Heart right ventricle (tissue), 16 donors: Measurements from ENCODE around the gene SREBF2. TPM values are rescaled to one million over a fixed set of nuclear protein-coding genes. Genes with fewer than 3 reads are reported as not detected.
A peak's percentile ranks its signal among the peaks of the same experiment; 100 is the strongest.

ENCODE experiments used
- ATAC-seq, 8 donors: fragments of 200-7000 bp; cut with Tn5 transposase; one replicate each; pipeline ENCODE4 v1.9.1; 2020; ENCODE audit warnings: mild to moderate bottlenecking in 8 of 8, moderate library complexity in 8 of 8, moderate number of reproducible peaks in 1 of 8
- DNase-seq, 2 donors: peaks; one replicate each; pipeline ENCODE4 v3.0.0-alpha.2; 2020
- H3K27ac ChIP-seq, 10 donors: fragments of 200-600 bp; sonication (generic) in 2 of 10; one replicate each; pipeline versions ENCODE4 v1.5.0 to v1.8.0; 2020 to 2022; ENCODE audit warnings: mild to moderate bottlenecking in 3 of 10
- H3K27me3 ChIP-seq, 7 donors: fragments of 200-600 bp; one replicate each; pipeline ENCODE4 v1.8.0; 2021 to 2022; ENCODE audit warnings: mild to moderate bottlenecking in 2 of 7
- H3K36me3 ChIP-seq, 9 donors: fragments of 200-600 bp; sonication (generic) in 1 of 9; one replicate each; pipeline versions ENCODE4 v1.5.0 to v1.8.0; 2020 to 2022; ENCODE audit warnings: mild to moderate bottlenecking in 2 of 9
- H3K4me1 ChIP-seq, 9 donors: fragments of 200-600 bp; sonication (generic) in 1 of 9; one replicate each; pipeline versions ENCODE4 v1.5.0 to v1.8.0; 2020 to 2022; ENCODE audit warnings: mild to moderate bottlenecking in 4 of 9
- H3K4me3 ChIP-seq, 10 donors: fragments of 200-600 bp; sonication (generic) in 2 of 10; one replicate each; pipeline versions ENCODE4 v1.5.0 to v1.8.0; 2020 to 2022; ENCODE audit warnings: mild to moderate bottlenecking in 7 of 10, moderate library complexity in 2 of 10
- H3K9me3 ChIP-seq, 11 donors: fragments of 200-600 bp in 10 of 11; sonication (generic) in 2 of 11; one replicate each; pipeline versions ENCODE4 v1.5.0 to v1.8.0; 2013 to 2022; ENCODE audit warnings: mild to moderate bottlenecking in 2 of 11, control low read depth in 1 of 11, moderate library complexity in 1 of 11
- WGBS, 2 donors: extraction: QIAGEN DNeasy Blood & Tissue Kit; methylation state at CpG; one replicate each; pipeline ENCODE4 v1.1.7; 2013; ENCODE audit warnings: inconsistent platforms in 1 of 2; 5-methylcytosine and 5-hydroxymethylcytosine counted together
- intact Hi-C, 10 donors: fragments of 100-400 bp; cut with DNase I; formaldehyde crosslinking; loops; one replicate each; pipeline versions ENCODE4 v1.11.1 to v1.14.2; 2022
- polyA plus RNA-seq, 2 donors: library from polyadenylated mRNA; stranded (reverse); fragments of 200-250 nt; gene quantifications; one replicate each; pipeline ENCODE4 v1.2.3, GENCODE V29; 2013
- total RNA-seq, 10 donors: library from RNA; stranded (reverse); fragmentation: NEBNext Ultra II Directional in 3 of 10; extraction: Animal tissue kit (Norgen Biotek cat#: 25700) in 3 of 10; gene quantifications; one replicate each; pipeline versions ENCODE4 v1.2.1 to v1.2.4, GENCODE V29; 2021 to 2023
- TF ChIP-seq, protein P1 (sequence below), 9 donors: fragments of 200-600 bp; sonication (generic) in 2 of 9; IDR thresholded peaks; one replicate each; pipeline versions ENCODE4 v1.5.0 to v1.8.0; 2021 to 2022; ENCODE audit warnings: antibody characterized with exemption in 9 of 9, mild to moderate bottlenecking in 5 of 9, moderate library complexity in 1 of 9
- donor health status: Arrhythmogenic right ventricular cardiomyopathy.
- donor health status: ischemic (EF 13 %, LVEDD 7.1; RV severe dilation, severe dysfunction).
- donor health status: healthy with polysubstance abuse.
- donor health status: DM: no; HTN: yes; CAD: no.
- donor health status: DM: no; HTN: no; CAD: no.
- donor health status: ischemic (EF 25% LVEDD 6.9; RV normal size, moderate dysfunction).
- donor health status: ischemic (EF 25% LVEDD 5.7; RV mildly dilated, moderate dysfunction).
- donor health status: healthy.
- donor health status: DM: yes; HTN: yes; CAD: no.
- donor health status: Ischemic cardiomyopathy.
- donor health status: ischemic (EF 35%, LVEDD 5.7; RV mildly dilated, moderate dysfunction).
- donor health status: nonischemic (EF 11% LVEDD 7.7; RV severe dilation, severe dysfunction).
- donor health status: DM: yes; HTN: yes; CAD: no.
- donor health status: PGD.
- donor health status: ischemic (EF 29% LVEDD 5.4; RV normal size, mild dysfunction).
- donor health status: nonischemic (EF 23%, LVEDD 6.1; RV moderate dilation, normal function).

The SREBF2 gene
- total and polyA plus RNA-seq, 12 donors = 37.5 to 94.3 (median 71.3) TPM

DNA sequence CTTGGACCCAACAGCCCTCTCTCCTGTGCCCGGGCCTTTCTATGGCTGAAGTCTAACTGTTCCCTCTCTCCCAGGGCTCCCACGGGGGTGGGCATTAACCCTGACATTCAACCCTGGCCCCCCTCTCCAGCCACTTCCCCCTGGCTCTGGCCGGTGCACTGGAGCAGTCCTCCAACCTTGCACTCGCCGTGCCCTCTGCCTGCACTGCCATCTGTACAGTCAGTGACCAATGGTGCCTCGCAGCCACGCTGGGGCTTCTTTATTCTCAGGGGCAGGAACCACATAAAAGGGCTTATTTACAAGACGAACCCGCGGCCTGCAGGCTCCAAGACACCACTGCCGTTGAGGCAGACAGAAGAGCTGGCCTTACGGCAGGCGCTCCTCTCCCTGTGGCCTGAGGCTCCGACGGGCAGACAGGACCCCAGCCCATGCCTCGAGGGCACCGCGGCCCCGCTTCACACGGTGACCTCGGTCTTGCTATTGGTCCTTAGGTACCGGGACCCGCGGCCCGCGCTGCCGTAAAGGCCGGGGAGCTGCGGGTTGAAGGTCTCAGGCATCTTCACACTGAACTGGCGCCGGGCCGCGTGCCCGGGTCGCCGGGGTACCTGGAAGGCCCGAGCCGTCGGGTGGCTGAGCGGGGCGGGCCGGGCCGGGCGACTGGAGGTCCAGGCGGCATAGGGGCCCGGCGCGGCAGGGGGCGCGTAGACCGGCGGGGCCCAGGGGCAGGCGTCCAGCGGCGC, 76.6 kb downstream of the SREBF2 start:
- Histone ChIP-seq H3K27ac (peak overlapping the region in 6 of 10 donors; percentile 12 to 50 (median 42)), H3K27me3 (peaks cover 13 to 56% (median 44%) of the 10 kb centered on the region in 7 donors), H3K4me3 (peak overlapping the region in 9 of 10 donors; percentile 26 to 53 (median 37)), H3K4me1 (peaks cover 9 to 30% (median 17%) of the 10 kb centered on the region in 9 donors), H3K36me3 (peaks cover 0 to 35% (median 14%) of the 10 kb centered on the region in 9 donors), H3K9me3 (no peaks in the 10 kb centered on the region)
- TF ChIP-seq, protein P1, sequence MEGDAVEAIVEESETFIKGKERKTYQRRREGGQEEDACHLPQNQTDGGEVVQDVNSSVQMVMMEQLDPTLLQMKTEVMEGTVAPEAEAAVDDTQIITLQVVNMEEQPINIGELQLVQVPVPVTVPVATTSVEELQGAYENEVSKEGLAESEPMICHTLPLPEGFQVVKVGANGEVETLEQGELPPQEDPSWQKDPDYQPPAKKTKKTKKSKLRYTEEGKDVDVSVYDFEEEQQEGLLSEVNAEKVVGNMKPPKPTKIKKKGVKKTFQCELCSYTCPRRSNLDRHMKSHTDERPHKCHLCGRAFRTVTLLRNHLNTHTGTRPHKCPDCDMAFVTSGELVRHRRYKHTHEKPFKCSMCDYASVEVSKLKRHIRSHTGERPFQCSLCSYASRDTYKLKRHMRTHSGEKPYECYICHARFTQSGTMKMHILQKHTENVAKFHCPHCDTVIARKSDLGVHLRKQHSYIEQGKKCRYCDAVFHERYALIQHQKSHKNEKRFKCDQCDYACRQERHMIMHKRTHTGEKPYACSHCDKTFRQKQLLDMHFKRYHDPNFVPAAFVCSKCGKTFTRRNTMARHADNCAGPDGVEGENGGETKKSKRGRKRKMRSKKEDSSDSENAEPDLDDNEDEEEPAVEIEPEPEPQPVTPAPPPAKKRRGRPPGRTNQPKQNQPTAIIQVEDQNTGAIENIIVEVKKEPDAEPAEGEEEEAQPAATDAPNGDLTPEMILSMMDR (IDR thresholded peaks at IDR 0.05) = no peak
- no peak for DNase-seq
- WGBS, 2 donors = 29 to 34% methylated on average over 55 of the region's 55 CpGs
- intact Hi-C loops = no loop called here
- ATAC-seq = peak in 3 of 8 donors; percentile 3 to 10 (median 10)

DNA sequence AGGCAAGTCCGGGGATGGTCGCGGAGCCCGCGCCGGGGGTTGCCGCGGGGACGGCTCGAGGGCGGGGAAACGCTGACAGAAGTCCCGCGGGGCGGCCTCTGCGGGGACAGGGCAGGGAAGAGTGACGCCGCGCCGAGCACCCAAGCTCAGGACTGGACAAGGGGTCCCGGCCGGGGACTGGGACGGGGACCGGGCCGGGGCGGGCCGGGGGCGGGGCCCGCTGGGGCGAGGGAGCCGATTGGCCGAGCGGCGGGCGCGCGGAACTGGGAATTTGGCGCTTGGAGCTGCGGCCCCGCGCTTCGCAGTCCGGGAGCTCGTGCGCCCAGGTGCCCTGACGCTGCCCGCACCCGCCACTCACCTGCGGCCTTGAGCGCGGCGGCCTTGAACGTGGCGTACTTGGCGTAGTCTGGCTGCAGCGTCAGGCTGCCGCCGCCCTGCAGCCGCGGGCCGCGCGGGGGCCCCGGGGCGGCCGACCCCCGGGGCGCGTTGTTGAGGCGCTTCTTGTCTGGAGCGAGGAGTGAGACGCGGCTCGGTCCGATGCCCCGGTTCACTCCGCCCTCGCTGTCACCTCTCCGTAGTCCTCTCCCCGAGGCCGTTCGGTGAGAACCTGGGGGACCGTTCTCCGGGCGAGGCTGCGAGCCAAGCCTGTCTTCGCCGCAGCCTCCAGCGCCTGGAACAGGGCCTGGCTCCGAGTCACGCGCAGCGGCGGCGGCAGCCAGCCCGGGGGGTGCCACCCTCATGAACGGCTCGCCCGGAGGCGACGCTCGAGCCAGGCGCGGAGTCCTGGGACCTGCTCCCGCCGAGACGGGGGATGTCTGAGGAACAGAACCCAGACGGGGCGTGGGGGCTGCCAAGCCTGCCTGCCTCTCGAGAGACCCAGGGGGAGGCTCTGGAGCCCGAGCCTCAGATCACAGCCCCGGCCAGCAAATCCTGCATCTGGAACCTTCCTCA, 77.4 kb downstream of the SREBF2 start:
- peak; percentile 49 to 63 for DNase-seq

DNA sequence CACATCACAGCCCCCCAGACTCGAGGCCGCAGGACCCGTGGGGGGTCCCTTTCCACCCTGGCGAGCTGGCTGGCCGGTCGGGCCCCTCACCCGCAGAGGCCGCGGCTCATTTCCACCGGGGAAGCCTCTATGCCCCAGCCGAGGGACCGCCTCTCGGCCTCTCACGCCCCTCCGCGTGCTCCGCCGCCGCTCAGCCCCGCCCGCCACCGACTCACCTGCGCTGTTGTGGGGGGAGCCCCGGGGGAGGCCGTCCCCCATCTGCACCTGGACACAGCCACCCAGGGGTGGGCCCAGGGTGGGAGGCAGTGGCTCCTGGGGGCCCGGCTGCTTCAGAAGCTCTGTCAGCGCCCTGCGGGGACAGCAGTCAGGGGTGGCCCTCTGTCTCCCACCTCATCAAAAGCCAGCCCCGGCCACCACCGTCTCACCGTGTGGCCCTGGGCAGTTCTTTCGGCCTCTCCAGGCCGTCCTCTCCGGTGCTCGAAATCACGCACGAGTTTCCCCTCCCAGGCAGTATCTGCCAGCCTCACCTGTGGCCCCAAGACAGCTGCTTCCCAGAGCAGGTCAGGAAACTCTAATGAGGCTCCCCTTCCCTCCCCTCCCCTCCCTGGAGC, 78.2 kb downstream of the SREBF2 start:
- Histone ChIP-seq H3K4me1 (peaks cover 9 to 39% (median 23%) of the 10 kb centered on the region in 9 donors), H3K36me3 (peaks cover 0 to 18% (median 0%) of the 10 kb centered on the region in 9 donors), H3K4me3 (peak overlapping the region in 8 of 10 donors; percentile 26 to 53 (median 38)), H3K27ac (peak overlapping the region in 2 of 10 donors; percentile 13 to 43), H3K27me3 (peaks cover 28 to 72% (median 60%) of the 10 kb centered on the region in 7 donors), H3K9me3 (no peaks in the 10 kb centered on the region)
- ATAC-seq = peak in 1 of 8 donors; percentile 21
- TF ChIP-seq, protein P1 (IDR thresholded peaks at IDR 0.05) = no peak
- intact Hi-C loops = no loop called here
- no peak for DNase-seq
- WGBS, 2 donors = 25 to 30% methylated on average over 37 of the region's 37 CpGs

More for the DNA sequence above, 77.4 kb downstream of the SREBF2 start:
- 1% methylated on average over 90 to 112 of the region's 112 CpGs for WGBS, 2 donors
- intact Hi-C loops = no loop called here
- H3K27me3 ChIP-seq = peaks cover 22 to 65% (median 52%) of the 10 kb centered on the region in 7 donors
- peak overlapping the region in 9 of 10 donors; percentile 26 to 53 (median 37) for H3K4me3 ChIP-seq
- no peaks in the 10 kb centered on the region for H3K9me3 ChIP-seq
- peak overlapping the region in 6 of 10 donors; percentile 12 to 50 (median 42) for H3K27ac ChIP-seq
- peaks cover 9 to 37% (median 20%) of the 10 kb centered on the region in 9 donors for H3K4me1 ChIP-seq
- H3K36me3 ChIP-seq = peaks cover 0 to 26% (median 7%) of the 10 kb centered on the region in 9 donors
- ATAC-seq = peak; percentile 43 to 83 (median 60)
- TF ChIP-seq, protein P1 (IDR thresholded peaks at IDR 0.05) = no peak
